Measurements from ENCODE around the gene TTLL7.

DNA sequence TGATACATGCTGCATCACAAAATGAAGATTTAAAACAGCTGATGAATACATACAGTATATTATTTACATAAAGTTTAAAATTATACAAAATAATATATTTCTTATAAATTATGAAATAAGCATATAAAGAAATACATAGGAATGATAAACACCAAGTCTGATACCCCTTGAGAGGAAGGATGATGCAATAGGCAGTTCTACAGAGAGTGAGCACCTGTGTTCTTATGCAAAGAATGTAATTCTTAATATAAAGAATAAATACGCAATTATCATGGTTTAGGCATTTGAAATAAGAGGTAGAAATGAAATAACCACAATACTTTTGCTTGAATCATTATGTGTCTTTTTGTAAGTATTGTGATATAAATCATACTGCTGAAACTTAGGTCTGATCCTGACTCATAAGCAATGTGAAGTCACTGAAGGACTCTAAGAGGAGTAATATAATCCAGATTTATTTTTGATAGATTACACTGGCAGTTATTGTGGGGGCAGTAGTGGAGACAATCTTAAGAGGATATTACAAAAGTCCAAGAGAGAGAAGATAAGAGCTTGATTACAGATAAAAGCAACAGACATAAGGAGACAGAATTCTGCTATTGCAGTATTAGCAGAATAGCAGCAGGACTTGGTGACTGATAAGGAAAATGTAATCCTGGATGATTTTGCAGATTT, 39.0 kb downstream of the TTLL7 start:
- TF ChIP-seq CTCF (IDR thresholded peaks at IDR 0.05; ENCODE audit: low read length) (no peak), EZH2 (optimal IDR thresholded peaks at IDR 0.05; ENCODE audit: low read depth, low read length) (no peak), EZH2phosphoT487 (IDR thresholded peaks at IDR 0.05; ENCODE audit: low read length) (no peak)
